ENCODE data around the gene XYLT1.

Gene XYLT1

GRCh38 chr16:17374668-17375255 is 96.0 kb downstream of the XYLT1 start:
- Histone ChIP-seq H3K23ac (ENCODE audit: low read length) (no peak overlapping the region), H3K27me3 (ENCODE audit: insufficient read depth, low read length, poor library complexity) (no peaks in the 10 kb centered on the region), H3K79me1 (ENCODE audit: low read length) (peaks cover 6% of the 10 kb centered on the region), H3K4me3 (ENCODE audit: low read length) (no peak overlapping the region), H3K36me3 (ENCODE audit: control insufficient read depth, insufficient read depth, low read length) (no peaks in the 10 kb centered on the region), H3K18ac (ENCODE audit: low read length) (no peak overlapping the region), H3K9ac (ENCODE audit: low read length) (no peak overlapping the region), H3K27ac (ENCODE audit: low read depth, low read length) (no peak overlapping the region), H3K4me2 (ENCODE audit: low read length) (no peak overlapping the region), H4K8ac (ENCODE audit: low read depth, low read length) (no peak overlapping the region), H2BK120ac (ENCODE audit: low read depth, low read length) (no peak overlapping the region), H2BK5ac (ENCODE audit: low read length) (no peak overlapping the region), H3K4me1 (ENCODE audit: control insufficient read depth, low read depth, low read length) (peaks cover 9% of the 10 kb centered on the region), H2AK5ac (ENCODE audit: low read length) (no peak overlapping the region), H4K5ac (ENCODE audit: low read length) (no peak overlapping the region), H3K79me2 (ENCODE audit: control insufficient read depth, insufficient read depth, low read length) (peaks cover 2% of the 10 kb centered on the region), H2BK15ac (replicated peaks; ENCODE audit: low read depth) (no peak overlapping the region), H3K56ac (ENCODE audit: low read length) (no peak overlapping the region), H3K4ac (ENCODE audit: low read depth, low read length) (no peak overlapping the region)
- DNase-seq = no peak
- no CpG with 5 or more reads among the region's 3 CpGs for WGBS (ENCODE audit: extremely low coverage, insufficient coverage, low lambda C conversion rate)

- no peak overlapping the region for H3K4ac ChIP-seq (ENCODE audit: low read depth, low read length)
- peaks cover 6% of the 10 kb centered on the region for H3K79me1 ChIP-seq (ENCODE audit: low read length)
- peaks cover 2% of the 10 kb centered on the region for H3K79me2 ChIP-seq (ENCODE audit: control insufficient read depth, insufficient read depth, low read length)
- H2BK5ac ChIP-seq (ENCODE audit: low read length) = no peak overlapping the region
- no peak overlapping the region for H4K8ac ChIP-seq (ENCODE audit: low read depth, low read length)
- H3K4me1 ChIP-seq (ENCODE audit: control insufficient read depth, low read depth, low read length) = peaks cover 12% of the 10 kb centered on the region
- no peak overlapping the region for H3K9ac ChIP-seq (ENCODE audit: low read length)
- no peak overlapping the region for H2BK120ac ChIP-seq (ENCODE audit: low read depth, low read length)
- H3K18ac ChIP-seq (ENCODE audit: low read length) = no peak overlapping the region
- no peak overlapping the region for H2AK5ac ChIP-seq (ENCODE audit: low read length)
- H3K27me3 ChIP-seq (ENCODE audit: insufficient read depth, low read length, poor library complexity) = no peaks in the 10 kb centered on the region
- H3K4me3 ChIP-seq (ENCODE audit: low read length) = no peak overlapping the region
- no peak overlapping the region for H3K56ac ChIP-seq (ENCODE audit: low read length)
- H2BK15ac ChIP-seq (replicated peaks; ENCODE audit: low read depth) = no peak overlapping the region
- no peak overlapping the region for H3K27ac ChIP-seq (ENCODE audit: low read depth, low read length)
- H3K4me2 ChIP-seq (ENCODE audit: low read length) = no peak overlapping the region
- H4K5ac ChIP-seq (ENCODE audit: low read length) = no peak overlapping the region
- H3K23ac ChIP-seq (ENCODE audit: low read length) = no peak overlapping the region
- no CpG with 5 or more reads among the region's 3 CpGs for WGBS (ENCODE audit: extremely low coverage, insufficient coverage, low lambda C conversion rate)
- no peak for DNase-seq
- no peaks in the 10 kb centered on the region for H3K36me3 ChIP-seq (ENCODE audit: control insufficient read depth, insufficient read depth, low read length)
Measured at GRCh38 chr16:17373533-17373932, 97.2 kb downstream of the XYLT1 start.

GRCh38 chr16:17372386-17372785 is 98.4 kb downstream of the XYLT1 start:
- no CpG with 5 or more reads among the region's 5 CpGs for WGBS (ENCODE audit: extremely low coverage, insufficient coverage, low lambda C conversion rate)
- H3K27ac ChIP-seq (ENCODE audit: low read depth, low read length) = no peak overlapping the region

GRCh38 chr16:17371299-17371698 is 99.5 kb downstream of the XYLT1 start:
- no peak overlapping the region for H2AK5ac ChIP-seq (ENCODE audit: low read length)
- H2BK120ac ChIP-seq (ENCODE audit: low read depth, low read length) = no peak overlapping the region
- H3K27me3 ChIP-seq (ENCODE audit: insufficient read depth, low read length, poor library complexity) = no peaks in the 10 kb centered on the region
- no peak overlapping the region for H3K56ac ChIP-seq (ENCODE audit: low read length)
- peaks cover 20% of the 10 kb centered on the region for H3K4me1 ChIP-seq (ENCODE audit: control insufficient read depth, low read depth, low read length)
- no peak overlapping the region for H3K4ac ChIP-seq (ENCODE audit: low read depth, low read length)
- H2BK15ac ChIP-seq (replicated peaks; ENCODE audit: low read depth) = no peak overlapping the region
- no peak overlapping the region for H3K27ac ChIP-seq (ENCODE audit: low read depth, low read length)
- no CpG with 5 or more reads among the region's 2 CpGs for WGBS (ENCODE audit: extremely low coverage, insufficient coverage, low lambda C conversion rate)
- no peak overlapping the region for H2BK5ac ChIP-seq (ENCODE audit: low read length)
- DNase-seq = no peak
- H3K18ac ChIP-seq (ENCODE audit: low read length) = no peak overlapping the region
- peaks cover 2% of the 10 kb centered on the region for H3K79me2 ChIP-seq (ENCODE audit: control insufficient read depth, insufficient read depth, low read length)
- no peaks in the 10 kb centered on the region for H3K36me3 ChIP-seq (ENCODE audit: control insufficient read depth, insufficient read depth, low read length)
- H3K23ac ChIP-seq (ENCODE audit: low read length) = no peak overlapping the region
- peaks cover 6% of the 10 kb centered on the region for H3K79me1 ChIP-seq (ENCODE audit: low read length)
- no peak overlapping the region for H3K4me2 ChIP-seq (ENCODE audit: low read length)
- H4K8ac ChIP-seq (ENCODE audit: low read depth, low read length) = no peak overlapping the region
- H3K4me3 ChIP-seq (ENCODE audit: low read length) = no peak overlapping the region
- H4K5ac ChIP-seq (ENCODE audit: low read length) = no peak overlapping the region
- H3K9ac ChIP-seq (ENCODE audit: low read length) = no peak overlapping the region

More at GRCh38 chr16:17372386-17372785, 98.4 kb downstream of the XYLT1 start:
- Histone ChIP-seq H3K4me1 (ENCODE audit: control insufficient read depth, low read depth, low read length) (peaks cover 18% of the 10 kb centered on the region), H2BK15ac (replicated peaks; ENCODE audit: low read depth) (no peak overlapping the region), H3K4me3 (ENCODE audit: low read length) (no peak overlapping the region), H2BK5ac (ENCODE audit: low read length) (no peak overlapping the region), H3K36me3 (ENCODE audit: control insufficient read depth, insufficient read depth, low read length) (no peaks in the 10 kb centered on the region), H2BK120ac (ENCODE audit: low read depth, low read length) (no peak overlapping the region), H3K18ac (ENCODE audit: low read length) (no peak overlapping the region), H4K5ac (ENCODE audit: low read length) (no peak overlapping the region), H3K79me1 (ENCODE audit: low read length) (peaks cover 4% of the 10 kb centered on the region), H3K4me2 (ENCODE audit: low read length) (no peak overlapping the region), H3K79me2 (ENCODE audit: control insufficient read depth, insufficient read depth, low read length) (peaks cover 2% of the 10 kb centered on the region), H3K27me3 (ENCODE audit: insufficient read depth, low read length, poor library complexity) (no peaks in the 10 kb centered on the region), H2AK5ac (ENCODE audit: low read length) (no peak overlapping the region), H4K8ac (ENCODE audit: low read depth, low read length) (no peak overlapping the region), H3K4ac (ENCODE audit: low read depth, low read length) (no peak overlapping the region), H3K23ac (ENCODE audit: low read length) (no peak overlapping the region), H3K9ac (ENCODE audit: low read length) (no peak overlapping the region), H3K56ac (ENCODE audit: low read length) (no peak overlapping the region)
- no peak for DNase-seq

- H3K4me2 ChIP-seq (ENCODE audit: low read length) = no peak overlapping the region
- no peak overlapping the region for H3K4me3 ChIP-seq (ENCODE audit: low read length)
- H3K79me2 ChIP-seq (ENCODE audit: control insufficient read depth, insufficient read depth, low read length) = peaks cover 2% of the 10 kb centered on the region
- H2AK5ac ChIP-seq (ENCODE audit: low read length) = no peak overlapping the region
- no peaks in the 10 kb centered on the region for H3K36me3 ChIP-seq (ENCODE audit: control insufficient read depth, insufficient read depth, low read length)
- H2BK15ac ChIP-seq (replicated peaks; ENCODE audit: low read depth) = no peak overlapping the region
- no peak overlapping the region for H3K4ac ChIP-seq (ENCODE audit: low read depth, low read length)
- no CpG with 5 or more reads among the region's 4 CpGs for WGBS (ENCODE audit: extremely low coverage, insufficient coverage, low lambda C conversion rate)
- H3K23ac ChIP-seq (ENCODE audit: low read length) = no peak overlapping the region
- H3K18ac ChIP-seq (ENCODE audit: low read length) = no peak overlapping the region
- H3K27ac ChIP-seq (ENCODE audit: low read depth, low read length) = no peak overlapping the region
- H2BK5ac ChIP-seq (ENCODE audit: low read length) = no peak overlapping the region
- H3K79me1 ChIP-seq (ENCODE audit: low read length) = peaks cover 4% of the 10 kb centered on the region
- H3K4me1 ChIP-seq (ENCODE audit: control insufficient read depth, low read depth, low read length) = peaks cover 21% of the 10 kb centered on the region
- no peak for DNase-seq
- no peak overlapping the region for H2BK120ac ChIP-seq (ENCODE audit: low read depth, low read length)
- no peak overlapping the region for H4K8ac ChIP-seq (ENCODE audit: low read depth, low read length)
- no peak overlapping the region for H4K5ac ChIP-seq (ENCODE audit: low read length)
- no peak overlapping the region for H3K56ac ChIP-seq (ENCODE audit: low read length)
- H3K9ac ChIP-seq (ENCODE audit: low read length) = no peak overlapping the region
- H3K27me3 ChIP-seq (ENCODE audit: insufficient read depth, low read length, poor library complexity) = no peaks in the 10 kb centered on the region
Measured at GRCh38 chr16:17370731-17371285, 100.0 kb downstream of the XYLT1 start.

GRCh38 chr16:17370223-17370707 is 100.5 kb downstream of the XYLT1 start:
- H3K9ac ChIP-seq (ENCODE audit: low read length) = no peak overlapping the region
- H4K5ac ChIP-seq (ENCODE audit: low read length) = no peak overlapping the region
- H3K4me2 ChIP-seq (ENCODE audit: low read length) = no peak overlapping the region
- no peak overlapping the region for H3K4me3 ChIP-seq (ENCODE audit: low read length)
- H3K4ac ChIP-seq (ENCODE audit: low read depth, low read length) = no peak overlapping the region
- no peak overlapping the region for H3K23ac ChIP-seq (ENCODE audit: low read length)
- no peaks in the 10 kb centered on the region for H3K36me3 ChIP-seq (ENCODE audit: control insufficient read depth, insufficient read depth, low read length)
- no peak overlapping the region for H4K8ac ChIP-seq (ENCODE audit: low read depth, low read length)
- no peak for DNase-seq
- no peak overlapping the region for H2BK15ac ChIP-seq (replicated peaks; ENCODE audit: low read depth)
- H3K27ac ChIP-seq (ENCODE audit: low read depth, low read length) = no peak overlapping the region
- H3K56ac ChIP-seq (ENCODE audit: low read length) = peak overlapping the region; percentile 20
- peaks cover 4% of the 10 kb centered on the region for H3K79me1 ChIP-seq (ENCODE audit: low read length)
- no CpG with 5 or more reads among the region's 13 CpGs for WGBS (ENCODE audit: extremely low coverage, insufficient coverage, low lambda C conversion rate)
- no peak overlapping the region for H2BK120ac ChIP-seq (ENCODE audit: low read depth, low read length)
- H3K27me3 ChIP-seq (ENCODE audit: insufficient read depth, low read length, poor library complexity) = no peaks in the 10 kb centered on the region
- H2AK5ac ChIP-seq (ENCODE audit: low read length) = no peak overlapping the region
- peaks cover 2% of the 10 kb centered on the region for H3K79me2 ChIP-seq (ENCODE audit: control insufficient read depth, insufficient read depth, low read length)
- H2BK5ac ChIP-seq (ENCODE audit: low read length) = no peak overlapping the region
- no peak overlapping the region for H3K18ac ChIP-seq (ENCODE audit: low read length)
- H3K4me1 ChIP-seq (ENCODE audit: control insufficient read depth, low read depth, low read length) = peaks cover 21% of the 10 kb centered on the region
